HG02588 (cell line): Measurements from ENCODE around the gene OMG.
"Not testable (repeated sequence)": the region's sequence is repeated elsewhere in the genome, so short reads cannot be mapped to it uniquely, and the experiment has no call there.

Experiments
- ATAC-seq: cut with Tn5 transposase; IDR thresholded peaks from one replicate; pipeline ENCODE4 v1.9.1; 2021; ENCODE audit warnings: mild to moderate bottlenecking, moderate library complexity; ENCODE audit not compliant: unreplicated experiment

Gene OMG

DNA sequence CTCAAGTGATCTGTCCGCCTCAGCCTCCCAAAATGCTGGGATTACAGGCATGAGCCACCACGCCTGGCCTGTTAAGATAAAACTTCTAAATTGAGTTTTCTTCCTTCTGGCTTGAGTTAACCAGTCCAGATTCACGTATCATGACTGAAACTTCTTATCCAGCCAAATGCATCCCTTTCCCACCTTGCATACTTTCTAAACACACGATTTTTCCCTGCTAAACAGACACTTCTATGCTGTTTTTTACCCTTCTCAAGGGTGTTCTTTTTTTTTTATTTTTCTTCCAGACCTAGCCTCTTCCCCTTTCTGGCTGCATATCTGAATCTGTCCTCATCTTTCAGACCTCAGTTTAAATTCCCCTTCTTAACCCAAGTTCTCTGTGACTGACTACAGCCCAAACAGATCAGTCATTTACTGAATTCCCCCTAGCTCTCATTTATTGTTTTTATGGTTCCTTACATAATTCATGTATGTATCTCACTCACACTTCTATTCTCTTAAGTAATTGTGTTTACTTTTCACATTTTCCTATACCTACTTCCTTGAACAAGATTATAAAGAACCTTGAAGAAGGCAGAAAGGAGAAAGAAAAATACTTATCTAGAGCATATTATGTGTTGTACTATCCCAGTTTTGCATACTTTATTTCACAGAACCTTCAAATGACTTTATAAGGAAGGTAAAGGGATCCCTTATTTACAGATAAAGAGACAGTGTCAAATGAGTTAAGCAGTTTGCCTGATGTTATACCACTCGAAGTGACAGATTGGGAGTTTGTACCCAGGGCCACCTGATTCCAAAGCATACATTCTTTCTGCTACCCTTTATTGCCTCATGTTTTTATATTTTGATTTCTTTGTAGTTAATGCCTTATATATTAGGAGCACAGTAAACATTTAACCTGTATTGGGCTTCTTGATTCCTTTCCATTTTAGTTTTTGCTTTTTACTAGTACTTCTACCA, 11.6 kb upstream of the OMG start:
- no peak for ATAC-seq

GRCh38 chr17:31307640-31308039, 10.6 kb upstream of the OMG start:
- no peak for ATAC-seq

GRCh38 chr17:31299624-31300023, 2.6 kb upstream of the OMG start:
- no peak for ATAC-seq

DNA sequence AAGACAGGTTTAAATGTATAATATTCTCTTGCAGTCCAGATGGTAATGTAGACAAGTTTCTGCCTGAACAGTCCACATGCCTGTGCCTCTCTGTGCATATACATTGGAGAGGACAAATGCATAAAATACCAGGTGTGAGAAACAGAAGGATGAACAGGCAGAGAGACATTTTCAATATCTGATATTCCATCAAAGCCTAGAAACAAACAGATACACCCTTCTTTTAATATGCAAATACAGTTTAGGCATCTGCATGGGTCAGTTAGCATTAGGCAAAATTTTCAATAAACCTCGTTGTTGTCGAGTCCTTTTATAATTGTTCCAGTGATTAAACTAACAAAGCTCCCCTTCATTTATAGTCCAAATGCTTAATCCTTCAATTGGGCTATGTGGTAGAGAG, 897 bp downstream of the OMG start:
- no peak for ATAC-seq

- ATAC-seq = no peak
Measured at GRCh38 chr17:31295489-31295871, 1.6 kb downstream of the OMG start.

DNA sequence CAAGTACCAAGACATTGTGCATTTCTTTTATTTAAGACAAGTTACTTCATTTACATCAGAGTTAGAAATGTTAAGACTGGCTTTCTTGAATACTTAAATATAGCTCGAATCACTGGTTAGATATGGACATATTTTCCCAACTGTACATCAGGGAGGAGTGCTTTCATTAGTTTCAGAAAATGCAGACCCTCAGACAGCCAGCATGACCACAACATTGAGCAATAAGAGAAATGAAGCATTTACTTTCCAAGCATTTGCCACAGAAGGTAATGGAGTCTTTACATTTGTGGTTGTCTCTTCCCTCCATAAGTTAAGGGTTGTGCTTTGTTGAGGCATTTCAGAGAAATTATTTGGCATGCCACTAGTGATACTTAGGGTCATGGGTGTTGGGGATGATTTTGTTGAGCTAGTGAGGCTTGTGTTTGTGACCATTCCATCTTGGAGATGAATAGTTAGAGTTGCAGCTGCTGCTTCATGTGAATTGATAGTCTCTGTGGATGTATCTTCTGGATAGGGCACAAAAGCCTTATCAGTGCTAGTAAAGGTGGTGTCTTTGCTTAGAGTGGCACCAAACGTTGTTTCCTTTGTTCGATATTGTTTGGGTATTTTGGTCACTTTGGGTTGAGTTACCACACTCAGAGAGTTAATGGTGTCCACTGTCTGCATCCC, 2.1 kb downstream of the OMG start:
- ATAC-seq = no peak

GRCh38 chr17:31294231-31294630, 2.8 kb downstream of the OMG start:
- no peak for ATAC-seq

DNA sequence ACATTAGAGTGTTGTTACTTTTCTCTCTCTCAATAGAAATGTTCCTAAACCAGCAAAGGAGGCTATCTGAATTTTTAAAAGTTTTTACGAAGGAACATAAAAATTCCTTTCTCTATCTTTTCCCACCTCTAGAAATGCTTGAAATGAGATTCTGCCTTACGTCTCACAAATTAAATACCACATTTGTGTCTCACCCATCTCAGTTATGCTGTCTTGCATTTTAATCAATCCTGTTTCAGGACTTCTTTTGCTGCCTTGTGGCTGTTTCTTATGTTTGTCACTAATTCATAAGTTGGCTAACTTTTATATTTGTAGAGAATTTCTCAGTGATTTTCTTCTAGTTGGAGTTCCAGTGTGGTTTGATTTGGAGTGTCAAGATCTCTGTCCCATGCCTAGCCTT, 3.5 kb downstream of the OMG start:
- no peak for ATAC-seq

DNA sequence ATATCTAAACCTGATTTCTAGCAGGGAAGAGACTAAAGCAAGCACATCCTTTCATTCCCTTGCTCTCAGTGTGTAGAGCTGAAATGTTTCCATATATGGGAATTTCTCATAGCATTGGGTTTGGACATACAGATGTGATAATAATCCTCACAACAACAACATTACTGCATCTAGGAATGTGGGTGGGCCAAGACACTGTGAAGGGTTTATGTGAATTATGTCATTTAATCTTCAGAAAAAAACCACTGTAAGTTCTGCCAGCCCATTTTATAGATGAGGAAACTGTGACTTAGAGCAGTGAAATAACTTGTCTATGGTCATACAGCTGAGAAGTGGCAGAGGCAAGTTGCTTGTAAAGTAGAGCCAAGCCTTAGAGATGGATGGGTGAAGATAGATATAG, 5.2 kb downstream of the OMG start:
- no peak for ATAC-seq

DNA sequence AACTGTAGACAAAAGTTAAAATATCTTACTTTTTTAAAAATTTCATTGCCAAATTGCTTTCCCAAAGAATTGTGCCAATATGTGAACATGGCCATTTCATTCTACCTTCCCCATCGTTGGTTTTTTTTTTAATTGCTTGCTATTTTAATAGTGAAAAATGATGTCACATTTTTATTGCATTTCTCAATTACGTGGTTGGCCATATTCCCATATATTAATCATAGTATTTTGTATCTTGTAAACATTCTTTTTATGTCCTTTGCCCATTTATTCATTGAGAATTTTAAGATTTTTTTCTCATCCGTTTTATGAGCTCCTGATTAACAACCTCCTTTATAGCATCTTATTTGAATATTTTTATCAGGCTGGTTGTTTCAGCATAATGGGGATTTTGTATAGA, 7.2 kb downstream of the OMG start:
- ATAC-seq = no peak

DNA sequence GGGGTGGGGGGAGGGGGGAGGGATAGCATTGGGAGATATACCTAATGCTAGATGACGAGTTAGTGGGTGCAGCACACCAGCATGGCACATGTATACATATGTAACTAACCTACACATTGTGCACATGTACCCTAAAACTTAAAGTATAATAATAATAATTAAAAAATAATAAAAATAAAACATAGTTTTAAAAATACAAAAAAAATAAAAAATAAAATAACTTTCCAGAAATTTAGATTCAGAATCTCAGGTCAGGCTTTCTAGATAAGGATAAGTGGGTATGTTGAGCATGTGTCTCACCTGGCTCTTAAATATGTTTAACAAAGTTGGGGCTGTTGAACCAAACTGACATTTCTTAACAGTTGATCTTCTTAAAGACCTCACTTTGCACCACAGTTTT, 9.1 kb downstream of the OMG start:
- ATAC-seq = not testable (repeated sequence)

DNA sequence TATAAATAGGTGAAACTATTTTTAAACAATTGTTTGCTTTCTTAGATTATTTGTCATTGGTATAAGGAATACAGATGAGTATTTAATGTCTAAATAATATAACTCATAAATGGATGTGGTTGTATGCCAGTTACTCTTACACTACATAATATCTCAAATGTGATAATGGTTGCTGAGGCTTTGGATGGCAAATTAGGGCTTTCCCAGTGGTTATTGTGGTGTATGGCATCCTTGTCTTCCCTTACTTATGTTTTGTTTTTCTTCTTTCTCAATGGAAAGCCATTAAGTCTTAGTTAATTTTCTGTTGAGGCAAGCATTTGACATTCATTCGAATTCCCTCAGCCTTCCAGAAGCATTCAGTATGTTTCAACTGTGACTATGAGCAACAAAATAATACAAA, 10.5 kb downstream of the OMG start:
- ATAC-seq = no peak

GRCh38 chr17:31283841-31284240, 13.2 kb downstream of the OMG start:
- ATAC-seq = no peak

DNA sequence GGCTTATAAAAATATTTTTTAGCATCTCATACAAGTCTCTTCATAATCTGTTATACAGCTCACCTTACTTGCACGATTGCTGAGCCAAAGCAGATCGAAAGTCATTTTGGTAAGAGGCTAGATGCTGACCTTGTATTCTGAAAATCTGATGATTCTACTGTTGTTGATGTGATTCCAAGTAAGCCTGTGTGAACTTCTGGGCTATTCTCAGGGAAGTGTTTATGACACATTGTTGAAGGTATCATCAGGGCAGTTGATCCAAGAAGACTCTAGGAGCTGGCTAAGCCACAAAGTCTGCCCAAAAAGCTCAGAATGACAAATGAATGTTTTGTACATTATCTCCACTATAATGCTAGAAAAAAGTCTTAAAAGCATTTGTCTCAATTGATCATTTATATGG, 16.0 kb downstream of the OMG start:
- ATAC-seq = no peak

DNA sequence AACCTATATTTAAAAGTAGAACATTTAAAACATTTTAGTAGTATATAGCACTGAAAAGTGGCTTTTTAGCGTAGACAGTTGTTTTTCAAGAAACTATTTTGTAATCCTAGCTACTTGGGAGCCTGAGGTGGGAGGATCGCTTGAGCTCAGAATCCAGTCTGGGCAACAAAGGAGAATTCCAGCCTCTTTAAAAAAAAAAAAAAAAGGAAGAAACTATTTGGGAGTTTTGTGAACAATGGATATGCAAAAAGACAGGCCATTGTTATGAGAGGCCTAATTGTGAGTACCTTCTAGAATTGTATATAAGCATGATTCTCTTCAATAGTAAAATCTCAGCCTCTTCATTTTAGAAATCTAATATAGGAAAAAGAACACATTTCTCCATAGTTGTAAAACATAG, 17.6 kb downstream of the OMG start:
- no peak for ATAC-seq

GRCh38 chr17:31275116-31275515, 21.9 kb downstream of the OMG start:
- no peak for ATAC-seq

- ATAC-seq = no peak
Measured at GRCh38 chr17:31274252-31274651, 22.8 kb downstream of the OMG start.

GRCh38 chr17:31273516-31273915, 23.5 kb downstream of the OMG start:
- ATAC-seq = no peak

DNA sequence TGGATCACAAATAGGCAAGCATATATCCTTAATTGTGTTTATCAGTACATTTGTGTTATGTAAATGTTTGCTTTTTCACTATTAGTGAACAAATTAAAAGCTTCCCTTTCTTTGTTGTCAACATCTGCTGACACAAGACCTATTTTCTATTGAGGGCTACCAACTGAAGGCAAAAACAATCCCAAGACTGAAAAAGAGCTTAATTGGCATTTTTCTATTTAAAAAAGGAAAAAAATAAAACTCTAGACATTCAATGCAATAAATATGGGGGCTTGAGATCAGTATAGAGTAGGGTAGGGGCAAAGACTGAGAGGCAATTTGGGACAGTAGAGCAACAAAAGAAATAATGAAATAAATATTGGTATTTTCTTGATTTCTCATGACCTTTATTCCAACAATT, 24.2 kb downstream of the OMG start:
- ATAC-seq = no peak

GRCh38 chr17:31272236-31272635, 24.8 kb downstream of the OMG start:
- no peak for ATAC-seq

- ATAC-seq = no peak
Measured at GRCh38 chr17:31269578-31269983, 27.5 kb downstream of the OMG start.

GRCh38 chr17:31269036-31269577, 27.9 kb downstream of the OMG start:
- ATAC-seq = no peak
